Heart left ventricle (tissue), 16 donors: Measurements from ENCODE around the gene TPRG1L. TPM values are rescaled to one million over a fixed set of nuclear protein-coding genes. Genes with fewer than 3 reads are reported as not detected.

ENCODE experiments used
- ATAC-seq, 4 donors: fragments of 200-7000 bp; cut with Tn5 transposase; one replicate each; pipeline ENCODE4 v1.9.1; 2020 to 2022; ENCODE audit warnings: moderate library complexity in 4 of 4, mild to moderate bottlenecking in 3 of 4, moderate number of reproducible peaks in 1 of 4
- DNase-seq, 5 donors: peaks; one replicate each; pipeline ENCODE4 v3.0.0-alpha.2; 2020
- H3K27ac ChIP-seq, 12 donors: fragments of 200-600 bp; sonication (generic) in 4 of 12; one replicate each; pipeline versions ENCODE4 v1.5.0 to v1.8.0; 2016 to 2022; ENCODE audit warnings: mild to moderate bottlenecking in 2 of 12
- H3K27me3 ChIP-seq, 9 donors: fragments of 200-600 bp; sonication (generic) in 2 of 9; one replicate each; pipeline versions ENCODE4 v1.5.1 to v1.8.0; 2016 to 2022; ENCODE audit warnings: mild to moderate bottlenecking in 3 of 9
- H3K36me3 ChIP-seq, 9 donors: fragments of 200-600 bp; sonication (generic) in 2 of 9; one replicate each; pipeline versions ENCODE4 v1.5.0 to v1.8.0; 2018 to 2022; ENCODE audit warnings: mild to moderate bottlenecking in 2 of 9
- H3K4me1 ChIP-seq, 12 donors: fragments of 200-600 bp; sonication (generic) in 4 of 12; one replicate each; pipeline versions ENCODE4 v1.5.0 to v1.8.0; 2016 to 2022; ENCODE audit warnings: mild to moderate bottlenecking in 3 of 12
- H3K4me3 ChIP-seq, 12 donors: fragments of 200-600 bp; sonication (generic) in 4 of 12; one replicate each; pipeline versions ENCODE4 v1.5.0 to v1.8.0; 2017 to 2022; ENCODE audit warnings: mild to moderate bottlenecking in 9 of 12, moderate library complexity in 4 of 12
- H3K9me3 ChIP-seq, 12 donors: fragments of 200-600 bp; sonication (generic) in 4 of 12; one replicate each; pipeline versions ENCODE4 v1.5.0 to v1.8.0; 2016 to 2022; ENCODE audit warnings: mild to moderate bottlenecking in 1 of 12
- POLR2A ChIP-seq, 2 donors: fragments of 450-650 bp; IDR thresholded peaks; one replicate each; pipeline ENCODE4 v1.6.1; 2017; ENCODE audit warnings: antibody characterized with exemption in 2 of 2, mild to moderate bottlenecking in 2 of 2, moderate library complexity in 2 of 2
- WGBS, 4 donors: extraction: QIAGEN DNeasy Blood & Tissue Kit in 2 of 4; methylation state at CpG; one replicate each; pipeline versions ENCODE4 v1.1.5 to v1.1.7; 2013 to 2018; 5-methylcytosine and 5-hydroxymethylcytosine counted together
- intact Hi-C, 10 donors: fragments of 100-400 bp; cut with DNase I; formaldehyde crosslinking; loops; one replicate each; pipeline versions ENCODE4 v1.11.1 to v1.14.2; 2022
- polyA plus RNA-seq, 2 donors: library from polyadenylated mRNA; stranded (reverse); fragments of 200-250 nt; gene quantifications; one replicate each; pipeline ENCODE4 v1.2.3, GENCODE V29; 2013
- total RNA-seq, 9 donors: library from RNA; depleted of rRNA in 2 of 9; stranded (reverse); fragments of >200 nt in 2 of 9; fragmentation: NEBNext Ultra II Directional in 3 of 9; extraction: Animal tissue kit (Norgen Biotek cat#: 25700) in 3 of 9; gene quantifications; one replicate each; pipeline versions ENCODE4 v1.1.0 to v1.2.4, GENCODE V29; 2016 to 2023
- TF ChIP-seq, protein P1 (sequence below), 12 donors: fragments of 200-600 bp; sonication (generic) in 4 of 12; IDR thresholded peaks; one replicate each; pipeline versions ENCODE4 v1.5.0 to v1.8.0; 2018 to 2022; ENCODE audit warnings: antibody characterized with exemption in 12 of 12, mild to moderate bottlenecking in 5 of 12
- donor health status: ischemic (EF 13 %, LVEDD 7.1; RV severe dilation, severe dysfunction).
- donor health status: healthy with polysubstance abuse.
- donor health status: DM: no; HTN: yes; CAD: no.
- donor health status: DM: no; HTN: no; CAD: no.
- donor health status: ischemic (EF 25% LVEDD 6.9; RV normal size, moderate dysfunction).
- donor health status: ischemic (EF 25% LVEDD 5.7; RV mildly dilated, moderate dysfunction).
- donor health status: healthy.
- donor health status: DM: yes; HTN: yes; CAD: no.
- donor health status: ischemic (EF 35%, LVEDD 5.7; RV mildly dilated, moderate dysfunction).
- donor health status: nonischemic (EF 11% LVEDD 7.7; RV severe dilation, severe dysfunction).
- donor health status: DM: yes; HTN: yes; CAD: no.
- donor health status: PGD.
- donor health status: ischemic (EF 29% LVEDD 5.4; RV normal size, mild dysfunction).
- donor health status: nonischemic (EF 23%, LVEDD 6.1; RV moderate dilation, normal function).

The TPRG1L gene
- total and polyA plus RNA-seq, 11 donors = 24.2 to 58.0 (median 48.8) TPM

DNA sequence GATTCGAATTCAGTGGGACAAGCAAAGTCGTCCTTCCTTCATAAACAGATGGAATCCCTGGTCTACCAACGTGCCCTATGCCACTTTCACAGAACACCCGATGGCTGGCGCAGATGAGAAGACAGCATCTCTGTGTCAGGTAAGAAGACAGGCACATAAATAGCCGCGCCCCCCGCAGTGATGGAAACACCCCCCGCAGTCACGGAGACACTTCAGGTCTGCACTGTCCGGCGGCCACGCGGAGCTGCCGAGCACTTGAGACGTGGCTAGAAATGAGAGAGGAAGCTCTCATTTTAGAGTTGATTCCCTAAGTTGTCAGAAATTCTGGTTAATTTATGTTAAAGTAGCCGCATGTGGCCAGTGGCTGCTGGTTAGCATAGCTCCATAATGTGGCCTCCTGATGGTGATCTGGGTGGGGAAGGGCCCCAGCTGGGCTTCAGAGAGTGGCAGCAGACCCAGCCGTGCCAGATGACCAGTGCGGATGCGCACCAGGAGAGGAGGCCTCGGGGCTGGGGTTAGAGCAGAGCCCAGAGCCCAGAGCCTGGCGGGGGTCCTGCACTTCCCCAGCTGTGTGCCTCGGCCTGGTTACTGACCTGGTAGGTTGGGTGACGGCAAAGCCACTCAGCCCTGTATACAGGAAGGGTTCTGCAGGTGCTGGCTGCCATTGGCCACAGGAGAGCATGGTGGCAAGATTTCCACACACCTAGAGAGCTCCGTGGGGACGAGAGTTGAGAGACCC is 2.9 kb downstream of the TPRG1L start:
- WGBS, 4 donors = 88 to 96% (median 92%) methylated on average over 24 to 26 of the region's 26 CpGs

GRCh38 chr1:3628445-3628844 is 3.6 kb downstream of the TPRG1L start:
- TF ChIP-seq POLR2A (IDR thresholded peaks at IDR 0.05) = no peak
- TF ChIP-seq, protein P1, sequence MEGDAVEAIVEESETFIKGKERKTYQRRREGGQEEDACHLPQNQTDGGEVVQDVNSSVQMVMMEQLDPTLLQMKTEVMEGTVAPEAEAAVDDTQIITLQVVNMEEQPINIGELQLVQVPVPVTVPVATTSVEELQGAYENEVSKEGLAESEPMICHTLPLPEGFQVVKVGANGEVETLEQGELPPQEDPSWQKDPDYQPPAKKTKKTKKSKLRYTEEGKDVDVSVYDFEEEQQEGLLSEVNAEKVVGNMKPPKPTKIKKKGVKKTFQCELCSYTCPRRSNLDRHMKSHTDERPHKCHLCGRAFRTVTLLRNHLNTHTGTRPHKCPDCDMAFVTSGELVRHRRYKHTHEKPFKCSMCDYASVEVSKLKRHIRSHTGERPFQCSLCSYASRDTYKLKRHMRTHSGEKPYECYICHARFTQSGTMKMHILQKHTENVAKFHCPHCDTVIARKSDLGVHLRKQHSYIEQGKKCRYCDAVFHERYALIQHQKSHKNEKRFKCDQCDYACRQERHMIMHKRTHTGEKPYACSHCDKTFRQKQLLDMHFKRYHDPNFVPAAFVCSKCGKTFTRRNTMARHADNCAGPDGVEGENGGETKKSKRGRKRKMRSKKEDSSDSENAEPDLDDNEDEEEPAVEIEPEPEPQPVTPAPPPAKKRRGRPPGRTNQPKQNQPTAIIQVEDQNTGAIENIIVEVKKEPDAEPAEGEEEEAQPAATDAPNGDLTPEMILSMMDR (IDR thresholded peaks at IDR 0.05) = no peak
- Histone ChIP-seq H3K4me1 (peaks cover 0 to 27% (median 15%) of the 10 kb centered on the region in 12 donors), H3K27ac (no peak overlapping the region), H3K27me3 (no peaks in the 10 kb centered on the region), H3K36me3 (peaks cover 0 to 70% (median 66%) of the 10 kb centered on the region in 9 donors), H3K4me3 (no peak overlapping the region), H3K9me3 (no peaks in the 10 kb centered on the region)
- intact Hi-C loops = loop anchor here in 2 of 10 donors (10.0 kb wide), 1 partner anchor 96 kb away; no protein-coding TSS in a partner anchor
- DNase-seq = no peak
- 86 to 92% (median 89%) methylated on average over 10 of the region's 10 CpGs for WGBS, 4 donors
- no peak for ATAC-seq

More for the DNA sequence above, 2.9 kb downstream of the TPRG1L start:
- H3K9me3 ChIP-seq = no peaks in the 10 kb centered on the region
- intact Hi-C loops = loop anchor here in 2 of 10 donors (10.0 kb wide), 1 partner anchor 97 kb away; no protein-coding TSS in a partner anchor
- H3K27ac ChIP-seq = no peak overlapping the region
- no peaks in the 10 kb centered on the region for H3K27me3 ChIP-seq
- TF ChIP-seq, protein P1 (IDR thresholded peaks at IDR 0.05) = no peak
- TF ChIP-seq POLR2A (IDR thresholded peaks at IDR 0.05) = no peak
- peaks cover 0 to 63% (median 59%) of the 10 kb centered on the region in 9 donors for H3K36me3 ChIP-seq
- peaks cover 0 to 34% (median 20%) of the 10 kb centered on the region in 12 donors for H3K4me1 ChIP-seq
- no peak overlapping the region for H3K4me3 ChIP-seq
- DNase-seq (no peak), ATAC-seq (no peak)

GRCh38 chr1:3629561-3630160 is 4.8 kb downstream of the TPRG1L start:
- Histone ChIP-seq H3K9me3 (no peaks in the 10 kb centered on the region), H3K36me3 (peaks cover 0 to 82% (median 74%) of the 10 kb centered on the region in 9 donors), H3K4me3 (no peak overlapping the region), H3K27me3 (no peaks in the 10 kb centered on the region), H3K4me1 (peaks cover 0 to 20% (median 8%) of the 10 kb centered on the region in 12 donors), H3K27ac (no peak overlapping the region)
- intact Hi-C loops = loop anchor here in 2 of 10 donors (10.0 kb wide), 1 partner anchor 95 kb away; no protein-coding TSS in a partner anchor
- DNase-seq = no peak
- no peak for ATAC-seq
- 91 to 94% (median 92%) methylated on average over 10 to 16 of the region's 16 CpGs for WGBS, 4 donors
- no peak for TF ChIP-seq POLR2A (IDR thresholded peaks at IDR 0.05)
- TF ChIP-seq, protein P1 (IDR thresholded peaks at IDR 0.05) = no peak

DNA sequence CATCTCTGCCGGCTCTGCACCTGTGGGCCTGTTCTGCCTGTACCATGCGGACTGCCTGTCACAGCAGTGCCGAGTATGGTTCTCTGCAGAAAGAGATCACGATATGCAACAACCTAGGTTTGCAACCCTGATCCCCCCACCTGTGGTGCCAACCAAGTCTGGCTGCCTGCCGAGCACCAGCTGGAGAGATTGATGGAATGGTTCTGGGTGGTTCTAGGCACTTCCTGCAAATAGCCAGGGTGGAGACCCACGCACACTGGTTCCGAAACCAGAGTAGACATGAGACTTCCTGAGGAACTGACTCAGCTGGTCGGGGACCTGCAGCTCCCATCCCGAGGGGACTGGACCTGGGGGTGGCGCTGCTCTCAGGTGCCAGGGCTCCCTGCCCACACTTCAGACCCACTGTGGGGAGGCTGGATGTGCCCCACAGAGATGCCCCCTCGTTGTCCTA is 5.4 kb downstream of the TPRG1L start:
- Histone ChIP-seq H3K4me1 (peaks cover 0 to 20% (median 8%) of the 10 kb centered on the region in 12 donors), H3K4me3 (no peak overlapping the region), H3K9me3 (no peaks in the 10 kb centered on the region), H3K36me3 (peaks cover 0 to 88% (median 79%) of the 10 kb centered on the region in 9 donors), H3K27me3 (no peaks in the 10 kb centered on the region), H3K27ac (no peak overlapping the region)
- TF ChIP-seq, protein P1 (IDR thresholded peaks at IDR 0.05) = no peak
- TF ChIP-seq POLR2A (IDR thresholded peaks at IDR 0.05) = no peak
- intact Hi-C loops = no loop called here
- 67 to 84% (median 71%) methylated on average over 6 to 11 of the region's 11 CpGs for WGBS, 4 donors
- DNase-seq (no peak), ATAC-seq (no peak)
